ENCODE measurements around the gene PISD.

DNA sequence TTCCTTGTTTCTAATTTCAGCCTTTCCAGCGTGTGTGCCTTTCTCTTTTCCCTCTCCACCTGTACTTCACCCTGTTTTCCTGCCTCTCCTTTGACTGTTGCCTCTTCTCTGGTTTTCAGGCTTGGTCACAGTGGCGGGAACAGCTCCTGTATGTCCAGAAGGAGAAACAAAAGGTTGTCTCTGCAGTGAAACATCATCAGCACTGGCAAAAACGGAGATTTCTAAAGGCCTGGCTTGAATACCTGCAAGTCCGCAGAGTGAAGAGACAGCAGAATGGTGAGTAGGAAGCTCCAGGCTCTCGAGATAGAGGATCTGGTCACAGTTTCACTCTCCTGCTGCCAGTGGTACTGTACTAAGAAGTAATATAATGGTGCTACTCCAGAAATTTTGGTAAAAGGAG lies 89.1 kb downstream of the PISD start:
- TF ChIP-seq EZH2phosphoT487 (IDR thresholded peaks at IDR 0.05; ENCODE audit: borderline replicate concordance), result no peak
- TF ChIP-seq, protein P1, sequence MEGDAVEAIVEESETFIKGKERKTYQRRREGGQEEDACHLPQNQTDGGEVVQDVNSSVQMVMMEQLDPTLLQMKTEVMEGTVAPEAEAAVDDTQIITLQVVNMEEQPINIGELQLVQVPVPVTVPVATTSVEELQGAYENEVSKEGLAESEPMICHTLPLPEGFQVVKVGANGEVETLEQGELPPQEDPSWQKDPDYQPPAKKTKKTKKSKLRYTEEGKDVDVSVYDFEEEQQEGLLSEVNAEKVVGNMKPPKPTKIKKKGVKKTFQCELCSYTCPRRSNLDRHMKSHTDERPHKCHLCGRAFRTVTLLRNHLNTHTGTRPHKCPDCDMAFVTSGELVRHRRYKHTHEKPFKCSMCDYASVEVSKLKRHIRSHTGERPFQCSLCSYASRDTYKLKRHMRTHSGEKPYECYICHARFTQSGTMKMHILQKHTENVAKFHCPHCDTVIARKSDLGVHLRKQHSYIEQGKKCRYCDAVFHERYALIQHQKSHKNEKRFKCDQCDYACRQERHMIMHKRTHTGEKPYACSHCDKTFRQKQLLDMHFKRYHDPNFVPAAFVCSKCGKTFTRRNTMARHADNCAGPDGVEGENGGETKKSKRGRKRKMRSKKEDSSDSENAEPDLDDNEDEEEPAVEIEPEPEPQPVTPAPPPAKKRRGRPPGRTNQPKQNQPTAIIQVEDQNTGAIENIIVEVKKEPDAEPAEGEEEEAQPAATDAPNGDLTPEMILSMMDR (conservative IDR thresholded peaks at IDR 0.05; ENCODE audit: low read length), result no peak
